Astrocyte (in vitro differentiated cells and primary cell): ENCODE measurements around the gene ADGRE1. TPM values are rescaled to one million over a fixed set of nuclear protein-coding genes. Genes with fewer than 3 reads are reported as not detected.

Experiments
- DNase-seq: peaks from one replicate; pipeline ENCODE4 v3.0.0-alpha.2; 2010; ENCODE audit warnings: low read depth
- FAIRE-seq: peaks from 2 replicates; lab custom pipeline; 2011; peaks lifted over from hg19 to GRCh38; lab: Jason Lieb, UNC
- H2AFZ ChIP-seq: 2 replicates; pipeline ENCODE4 v1.6.0; 2012; ENCODE audit warnings: low read depth, low read length, inconsistent platforms
- H3K27ac ChIP-seq: 2 replicates; pipeline ENCODE4 v1.5.1; 2011; ENCODE audit warnings: low read depth, low read length, inconsistent platforms
- H3K27me3 ChIP-seq: 2 replicates; pipeline ENCODE4 v1.6.0; 2011; ENCODE audit warnings: low read length, inconsistent platforms; ENCODE audit not compliant: insufficient read depth
- H3K36me3 ChIP-seq: 2 replicates; pipeline ENCODE4 v1.5.1; 2011; ENCODE audit warnings: low read length, inconsistent platforms; ENCODE audit not compliant: insufficient read depth
- H3K4me1 ChIP-seq: 2 replicates; pipeline ENCODE4 v1.5.1; 2011; ENCODE audit warnings: low read length, inconsistent platforms; ENCODE audit not compliant: insufficient read depth
- H3K4me2 ChIP-seq: 2 replicates; pipeline ENCODE4 v1.6.0; 2012; ENCODE audit warnings: low read length, inconsistent platforms
- H3K4me3 ChIP-seq: 2 replicates; pipeline ENCODE4 v1.5.1; 2011; ENCODE audit warnings: low read depth, mild to moderate bottlenecking, low read length, inconsistent platforms; ENCODE audit not compliant: insufficient read depth
- H3K79me2 ChIP-seq: 2 replicates; pipeline ENCODE4 v1.6.0; 2012; ENCODE audit warnings: mild to moderate bottlenecking, low read length, inconsistent platforms; ENCODE audit not compliant: insufficient read depth
- H3K9ac ChIP-seq: 2 replicates; pipeline ENCODE4 v1.6.0; 2012; ENCODE audit warnings: mild to moderate bottlenecking, low read length, inconsistent platforms
- H3K9me3 ChIP-seq: 2 replicates; pipeline ENCODE4 v1.5.1; 2012; ENCODE audit warnings: low read depth, mild to moderate bottlenecking, low read length, inconsistent platforms; ENCODE audit not compliant: insufficient read depth
- H4K20me1 ChIP-seq: 2 replicates; pipeline ENCODE4 v1.6.0; 2012; ENCODE audit warnings: low read length, inconsistent platforms; ENCODE audit not compliant: insufficient read depth
- H3K27ac Mint-ChIP-seq: one replicate; pipeline ENCODE4 v1.8.0; 2021; ENCODE audit warnings: mild to moderate bottlenecking, mixed read lengths; ENCODE audit not compliant: unreplicated experiment
- H3K27me3 Mint-ChIP-seq: one replicate; pipeline ENCODE4 v1.8.0; 2021; ENCODE audit warnings: low read depth, mixed read lengths; ENCODE audit not compliant: unreplicated experiment
- H3K36me3 Mint-ChIP-seq: one replicate; pipeline ENCODE4 v1.8.0; 2021; ENCODE audit warnings: low read depth, mixed read lengths; ENCODE audit not compliant: unreplicated experiment
- H3K4me1 Mint-ChIP-seq: one replicate; pipeline ENCODE4 v1.8.0; 2021; ENCODE audit warnings: low read depth, mixed read lengths; ENCODE audit not compliant: unreplicated experiment
- H3K4me3 Mint-ChIP-seq: one replicate; pipeline ENCODE4 v1.8.0; 2021; ENCODE audit warnings: mild to moderate bottlenecking, moderate library complexity, mixed read lengths; ENCODE audit not compliant: unreplicated experiment
- H3K9me3 Mint-ChIP-seq: one replicate; pipeline ENCODE4 v1.8.0; 2021; ENCODE audit warnings: mild to moderate bottlenecking, mixed read lengths; ENCODE audit not compliant: unreplicated experiment
- CTCF ChIP-seq: IDR thresholded peaks from 2 replicates; pipeline ENCODE4 v1.5.1; 2011; ENCODE audit warnings: low read depth, mild to moderate bottlenecking, inconsistent platforms, low read length, moderate library complexity; ENCODE audit not compliant: insufficient read depth
- EZH2 ChIP-seq: IDR thresholded peaks from 2 replicates; pipeline ENCODE4 v1.6.1; 2012; ENCODE audit warnings: mild to moderate bottlenecking, low read length, inconsistent platforms; ENCODE audit not compliant: insufficient read depth
- total RNA-seq: library from RNA; stranded (reverse); gene quantifications from 2 replicates; pipeline ENCODE4 v1.2.1, GENCODE V29; 2021

Gene ADGRE1
- total RNA-seq, 1 donor from 2014 or later, result not detected

DNA sequence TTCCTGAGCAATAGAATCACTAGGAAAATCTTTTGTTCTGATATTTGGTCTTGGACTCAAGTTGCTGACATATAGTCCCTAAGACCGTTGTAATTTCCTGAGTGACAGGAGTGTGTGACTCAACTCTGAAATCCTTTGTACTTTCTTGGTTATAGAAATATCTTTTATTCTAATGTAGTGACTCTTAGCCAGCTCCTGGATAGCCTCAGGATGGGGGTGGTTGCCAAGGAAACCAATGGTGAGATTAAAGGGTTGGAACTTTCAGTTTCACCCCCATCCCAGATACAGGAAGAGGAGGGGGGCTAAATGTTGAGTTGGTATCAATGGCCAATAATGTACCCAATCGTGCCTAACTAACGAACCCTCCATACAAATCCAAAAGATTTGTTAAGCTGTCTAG, 92.0 kb downstream of the ADGRE1 start:
- TF ChIP-seq CTCF (no peak), EZH2 (no peak)
- Mint-ChIP-seq H3K4me1 (no peaks in the 10 kb centered on the region), H3K9me3 (peaks cover 13% of the 10 kb centered on the region), H3K27me3 (no peaks in the 10 kb centered on the region), H3K4me3 (no peak overlapping the region), H3K36me3 (no peaks in the 10 kb centered on the region), H3K27ac (no peak overlapping the region)
- Histone ChIP-seq H3K27ac (no peak overlapping the region), H3K27me3 (no peaks in the 10 kb centered on the region), H3K9me3 (peaks cover 11% of the 10 kb centered on the region), H3K4me2 (no peak overlapping the region), H2AFZ (no peak overlapping the region), H3K4me1 (no peaks in the 10 kb centered on the region), H3K9ac (no peak overlapping the region), H3K4me3 (no peak overlapping the region), H3K36me3 (no peaks in the 10 kb centered on the region), H3K79me2 (no peaks in the 10 kb centered on the region), H4K20me1 (no peaks in the 10 kb centered on the region)
- no peak for DNase-seq
- no peak for FAIRE-seq

DNA sequence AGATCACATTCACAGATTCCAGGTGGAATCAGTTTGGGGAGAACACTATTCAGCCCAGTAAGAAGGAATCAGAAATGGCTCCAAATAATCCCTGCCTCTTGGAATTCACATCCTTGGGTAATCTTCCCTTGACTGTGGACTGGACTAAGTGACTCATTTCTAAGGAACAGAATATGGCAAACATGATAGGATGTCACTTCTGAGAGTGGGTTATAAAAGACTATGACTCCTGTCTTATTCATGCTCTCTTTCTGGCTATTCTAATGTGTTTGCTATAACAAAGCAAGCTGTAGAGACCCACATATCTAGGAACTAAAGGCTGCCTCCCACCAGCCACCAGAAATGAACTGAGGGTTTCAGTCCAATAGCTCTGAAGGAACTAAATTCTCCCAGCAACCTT, 96.1 kb downstream of the ADGRE1 start:
- no peaks in the 10 kb centered on the region for H3K36me3 Mint-ChIP-seq
- no peak overlapping the region for H3K27ac Mint-ChIP-seq
- no peak for DNase-seq
- no peaks in the 10 kb centered on the region for H3K4me1 ChIP-seq
- H3K27ac ChIP-seq, result no peak overlapping the region
- H3K4me3 ChIP-seq, result no peak overlapping the region
- H3K9me3 ChIP-seq, result peaks cover 20% of the 10 kb centered on the region
- no peaks in the 10 kb centered on the region for H4K20me1 ChIP-seq
- H3K9ac ChIP-seq, result no peak overlapping the region
- H3K36me3 ChIP-seq, result no peaks in the 10 kb centered on the region
- peaks cover 14% of the 10 kb centered on the region for H3K9me3 Mint-ChIP-seq
- no peaks in the 10 kb centered on the region for H3K79me2 ChIP-seq
- no peaks in the 10 kb centered on the region for H3K4me1 Mint-ChIP-seq
- no peaks in the 10 kb centered on the region for H3K27me3 ChIP-seq
- no peak overlapping the region for H3K4me3 Mint-ChIP-seq
- H3K4me2 ChIP-seq, result no peak overlapping the region
- TF ChIP-seq EZH2 (no peak), CTCF (no peak)
- no peak overlapping the region for H2AFZ ChIP-seq
- H3K27me3 Mint-ChIP-seq, result no peaks in the 10 kb centered on the region
- FAIRE-seq, result no peak

DNA sequence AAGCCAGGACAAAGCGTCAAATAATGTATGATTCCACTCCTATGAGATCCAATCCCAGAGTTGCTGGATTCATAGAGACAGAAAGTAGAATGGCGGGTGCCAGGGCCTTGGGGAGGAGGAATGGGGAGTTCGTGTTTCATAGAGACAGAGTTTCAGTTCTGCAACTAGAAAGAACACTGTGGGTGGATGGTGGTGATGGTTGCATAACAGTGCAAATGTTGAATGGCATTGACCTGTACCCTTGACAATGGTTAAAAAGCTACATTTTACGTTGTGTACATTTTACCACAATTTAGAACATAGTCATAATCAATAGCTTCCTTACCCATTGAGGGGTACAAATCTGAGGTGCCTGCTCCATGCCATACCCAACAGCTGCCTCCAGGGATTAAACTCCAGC, 100.5 kb downstream of the ADGRE1 start:
- H3K9me3 ChIP-seq, result peaks cover 20% of the 10 kb centered on the region

More for the DNA sequence above, 100.5 kb downstream of the ADGRE1 start:
- no peak overlapping the region for H3K27ac ChIP-seq
- Mint-ChIP-seq H3K27ac (no peak overlapping the region), H3K4me1 (no peaks in the 10 kb centered on the region), H3K27me3 (no peaks in the 10 kb centered on the region), H3K4me3 (no peak overlapping the region), H3K9me3 (peaks cover 16% of the 10 kb centered on the region), H3K36me3 (no peaks in the 10 kb centered on the region)
- H2AFZ ChIP-seq, result no peak overlapping the region
- H3K4me2 ChIP-seq, result no peak overlapping the region
- H3K27me3 ChIP-seq, result no peaks in the 10 kb centered on the region
- H3K9ac ChIP-seq, result no peak overlapping the region
- FAIRE-seq (no peak), DNase-seq (no peak)
- H3K36me3 ChIP-seq, result no peaks in the 10 kb centered on the region
- TF ChIP-seq EZH2 (no peak), CTCF (no peak)
- no peak overlapping the region for H3K4me3 ChIP-seq
- H3K4me1 ChIP-seq, result no peaks in the 10 kb centered on the region
- H4K20me1 ChIP-seq, result no peaks in the 10 kb centered on the region
- H3K79me2 ChIP-seq, result no peaks in the 10 kb centered on the region
